B cell (primary cell): ENCODE results near the gene BLACAT1. TPM values are rescaled to one million over a fixed set of nuclear protein-coding genes. Genes with fewer than 3 reads are reported as not detected.

ENCODE experiments used
- ATAC-seq: fragments of 200-7000 bp; cut with Tn5 transposase; one replicate; pipeline ENCODE4 v1.10.0; 2021; ENCODE audit warnings: low read depth, mild to moderate bottlenecking, moderate number of reproducible peaks, moderate library complexity
- CTCF ChIA-PET: fragments of 350-600 bp; sonication (Branson Sonifier 250); formaldehyde crosslinking; loops from one replicate; lab custom pipeline; 2021; ENCODE audit warnings: antibody characterized with exemption, inconsistent platforms; lab: Charles Lee
- POLR2A ChIA-PET: fragments of 350-600 bp; sonication (Branson Sonifier 250); formaldehyde crosslinking; loops from one replicate; lab custom pipeline; 2021; ENCODE audit warnings: antibody characterized with exemption; lab: Charles Lee
- DNase-seq: peaks from one replicate; pipeline ENCODE4 v3.0.0; 2013
- H2AFZ ChIP-seq: 2 replicates; pipeline ENCODE4 v1.6.1; 2012; ENCODE audit warnings: mild to moderate bottlenecking, low read depth, low read length; ENCODE audit not compliant: insufficient read depth, poor library complexity, severe bottlenecking
- H3K27ac ChIP-seq, 2 donors: 1 replicate in 1 of 2; 2 replicates in 1 of 2; pipeline ENCODE4 v1.5.1; 2012 to 2013; ENCODE audit warnings: low read length in 2 of 2, mild to moderate bottlenecking in 2 of 2, moderate library complexity in 1 of 2
- H3K27me3 ChIP-seq, 4 experiments: fragments of 200-600 bp in 1 of 4; sonication (generic) in 1 of 4; replicated peaks in 1 of 4; 1 replicate in 2 of 4; 2 replicates in 2 of 4; pipeline versions ENCODE4 v1.6.1 to v1.7.0; 2013 to 2016; ENCODE audit warnings: low read length in 3 of 4, mild to moderate bottlenecking in 2 of 4, mixed read lengths in 1 of 4, moderate library complexity in 1 of 4; ENCODE audit not compliant: insufficient read depth in 4 of 4, control insufficient read depth in 3 of 4; ENCODE audit errors: control extremely low read depth in 1 of 4
- H3K36me3 ChIP-seq, 2 experiments: replicated peaks in 1 of 2; 1 replicate in 1 of 2; 2 replicates in 1 of 2; pipeline versions ENCODE4 v1.6.1 to v1.7.1; 2013; ENCODE audit warnings: low read length in 1 of 2; ENCODE audit not compliant: insufficient read depth in 2 of 2, control insufficient read depth in 1 of 2; ENCODE audit errors: control extremely low read depth in 1 of 2, extremely low read depth in 1 of 2
- H3K4me1 ChIP-seq, 2 donors: fragments of 200-600 bp in 1 of 2; sonication (generic) in 1 of 2; 1 replicate in 1 of 2; 2 replicates in 1 of 2; pipeline versions ENCODE4 v1.5.1 to v1.6.1; 2013 to 2017; ENCODE audit warnings: low read length in 2 of 2; ENCODE audit not compliant: control insufficient read depth in 2 of 2, insufficient read depth in 2 of 2
- H3K4me2 ChIP-seq: replicated peaks from 2 replicates; pipeline ENCODE3; 2012; ENCODE audit warnings: mild to moderate bottlenecking, low read depth, low read length; ENCODE audit not compliant: poor library complexity, severe bottlenecking
- H3K4me3 ChIP-seq, 5 experiments: fragments of 200-600 bp in 1 of 5; sonication (generic) in 1 of 5; 1 replicate in 3 of 5; 2 replicates in 2 of 5; pipeline versions ENCODE4 v1.5.1 to v1.7.0; 2011 to 2016; ENCODE audit warnings: low read length in 4 of 5, mild to moderate bottlenecking in 4 of 5, low read depth in 2 of 5, control low read depth in 1 of 5, moderate library complexity in 1 of 5; ENCODE audit not compliant: insufficient read depth in 1 of 5; ENCODE audit errors: control extremely low read depth in 1 of 5, extremely low read depth in 1 of 5
- H3K79me2 ChIP-seq: fragments of 200-600 bp; sonication (generic); one replicate; pipeline ENCODE4 v1.6.0; 2016; ENCODE audit warnings: low read length; ENCODE audit not compliant: control insufficient read depth, insufficient read depth
- H3K9ac ChIP-seq: fragments of 200-600 bp; sonication (generic); 2 replicates; pipeline ENCODE4 v1.6.1; 2017; ENCODE audit warnings: mild to moderate bottlenecking, low read length, moderate library complexity
- H3K9me3 ChIP-seq, 3 donors: one replicate each; pipeline versions ENCODE4 v1.6.1 to v1.7.1; 2013; ENCODE audit warnings: low read length in 2 of 3; ENCODE audit not compliant: control insufficient read depth in 2 of 3, insufficient read depth in 1 of 3; ENCODE audit errors: control extremely low read depth in 1 of 3
- H4K20me1 ChIP-seq: 2 replicates; pipeline ENCODE4 v1.6.0; 2012; ENCODE audit warnings: mild to moderate bottlenecking, low read length; ENCODE audit not compliant: insufficient read depth, control insufficient read depth, poor library complexity, severe bottlenecking
- H3K27ac Mint-ChIP-seq: one replicate; pipeline ENCODE4 v1.8.0; 2021; ENCODE audit warnings: mixed read lengths
- H3K27me3 Mint-ChIP-seq: one replicate; pipeline ENCODE4 v1.8.0; 2021; ENCODE audit warnings: mixed read lengths
- H3K4me1 Mint-ChIP-seq: one replicate; pipeline ENCODE4 v1.8.0; 2021; ENCODE audit warnings: mixed read lengths
- H3K4me3 Mint-ChIP-seq: one replicate; pipeline ENCODE4 v1.8.0; 2021; ENCODE audit warnings: mixed read lengths
- H3K9me3 Mint-ChIP-seq: one replicate; pipeline ENCODE4 v1.8.0; 2022; ENCODE audit warnings: mixed read lengths; ENCODE audit not compliant: insufficient read depth
- CTCF ChIP-seq: fragments of 200-600 bp; IDR thresholded peaks from one replicate; pipeline ENCODE4 v1.8.0; 2022; ENCODE audit warnings: antibody characterized with exemption, mild to moderate bottlenecking
- EZH2 ChIP-seq: IDR thresholded peaks from 2 replicates; pipeline ENCODE4 v1.6.1; 2012; ENCODE audit warnings: borderline replicate concordance, low read depth, mild to moderate bottlenecking, moderate library complexity, low read length; ENCODE audit not compliant: insufficient read depth, poor library complexity, severe bottlenecking
- WGBS: methylation state at CpG from one replicate; pipeline ENCODE4 v1.1.5; 2013; ENCODE audit warnings: missing lambda C conversion rate; ENCODE audit not compliant: insufficient coverage; 5-methylcytosine and 5-hydroxymethylcytosine counted together
- intact Hi-C: fragments of 100-400 bp; cut with micrococcal nuclease; formaldehyde crosslinking; loops from one replicate; pipeline ENCODE4 v1.10.0; 2022
- polyA plus RNA-seq: library from polyadenylated mRNA; depleted of rRNA; stranded (reverse); fragments of >200 nt; gene quantifications from 2 replicates; pipeline ENCODE4 v1.2.3, GENCODE V29; 2012
- total RNA-seq, 2 donors: library from RNA; stranded (reverse); fragments of 120-200 nt in 1 of 2; gene quantifications; 1 replicate in 1 of 2; 2 replicates in 1 of 2; pipeline versions ENCODE4 v1.2.3 to v1.2.4, GENCODE V29; 2013 to 2022

Gene BLACAT1
- total and polyA plus RNA-seq, 2 donors (not counting 1 experiment from before 2014, with no cell fraction given): 0.03 TPM; not detected in 1

- no peaks in the 10 kb centered on the region for H3K79me2 ChIP-seq
- H3K4me2 ChIP-seq: no peak overlapping the region
- H3K4me3 ChIP-seq: no peak overlapping the region
- no peak overlapping the region for H3K27ac ChIP-seq
- H3K9me3 ChIP-seq: peaks cover 0 to 17% (median 8%) of the 10 kb centered on the region in 3 donors
- H3K36me3 ChIP-seq: no peaks in the 10 kb centered on the region
- H3K27me3 ChIP-seq: peaks cover 0 to 37% (median 13%) of the 10 kb centered on the region in 4 experiments
- Mint-ChIP-seq H3K27ac (no peak overlapping the region), H3K4me1 (peaks cover 5% of the 10 kb centered on the region), H3K27me3 (peaks cover 59% of the 10 kb centered on the region), H3K4me3 (no peak overlapping the region), H3K9me3 (peaks cover 7% of the 10 kb centered on the region)
- intact Hi-C loops: no loop called here
- H3K4me1 ChIP-seq: no peaks in the 10 kb centered on the region
- ChIA-PET POLR2A (no interaction called here), CTCF (no interaction called here)
- TF ChIP-seq EZH2 (no peak), CTCF (no peak)
- no peak overlapping the region for H3K9ac ChIP-seq
- no peak overlapping the region for H2AFZ ChIP-seq
- ATAC-seq: no peak
- no peaks in the 10 kb centered on the region for H4K20me1 ChIP-seq
- 90% methylated on average over 2 of the region's 6 CpGs for WGBS
- DNase-seq: no peak
Measured at GRCh38 chr1:205470131-205470530, 14.3 kb upstream of the BLACAT1 start.

GRCh38 chr1:205466595-205467220, 10.9 kb upstream of the BLACAT1 start:
- TF ChIP-seq EZH2 (no peak), CTCF (no peak)
- Histone ChIP-seq H3K79me2 (no peaks in the 10 kb centered on the region), H3K36me3 (no peaks in the 10 kb centered on the region), H4K20me1 (no peaks in the 10 kb centered on the region), H2AFZ (no peak overlapping the region), H3K4me1 (no peaks in the 10 kb centered on the region), H3K27me3 (peaks cover 0 to 27% (median 6%) of the 10 kb centered on the region in 4 experiments), H3K9me3 (peaks cover 0 to 3% (median 0%) of the 10 kb centered on the region in 3 donors), H3K4me2 (no peak overlapping the region), H3K9ac (no peak overlapping the region), H3K4me3 (no peak overlapping the region), H3K27ac (no peak overlapping the region)
- Mint-ChIP-seq H3K9me3 (no peaks in the 10 kb centered on the region), H3K27me3 (peaks cover 34% of the 10 kb centered on the region), H3K4me1 (no peaks in the 10 kb centered on the region), H3K27ac (no peak overlapping the region), H3K4me3 (no peak overlapping the region)
- ChIA-PET CTCF (interaction anchor here (0.7 to 1.3 kb wide), 6 partner anchors 9 to 201 kb away, joined by 3 to 5 read pairs (median 3); no protein-coding TSS in a partner anchor), POLR2A (no interaction called here)
- intact Hi-C loops: no loop called here
- ATAC-seq: no peak
- WGBS: 76% methylated on average over 6 of the region's 7 CpGs
- no peak for DNase-seq
